WTC11 (cell line): ENCODE data around the gene SUPT5H. TPM values are rescaled to one million over a fixed set of nuclear protein-coding genes. Genes with fewer than 3 reads are reported as not detected.

Experiments
- ATAC-seq: fragments of 200-7000 bp; cut with Tn5 transposase; 2 replicates; pipeline ENCODE4 v1.10.0; 2021; ENCODE audit warnings: mild to moderate bottlenecking, moderate library complexity
- Bru-seq: library from RNA; stranded (reverse); fragments of 400-500 nt; gene quantifications from one replicate; lab custom pipeline; 2021; lab: Mats Ljungman, UMichigan
- CTCF ChIA-PET: fragments of 300-600 bp; sonication (Branson Sonifier 250); formaldehyde crosslinking; loops from one replicate; lab custom pipeline; 2021; ENCODE audit warnings: antibody characterized with exemption; lab: Charles Lee
- POLR2A ChIA-PET: fragments of 350-600 bp; sonication (Branson Sonifier 250); formaldehyde crosslinking; loops from one replicate; lab custom pipeline; 2021; ENCODE audit warnings: antibody characterized with exemption; lab: Charles Lee
- DNase-seq: peaks from one replicate; pipeline ENCODE4 v3.0.0; 2021; ENCODE audit warnings: low spot score
- H3K27ac Mint-ChIP-seq: 2 replicates; pipeline ENCODE4 v1.8.0; 2021; ENCODE audit warnings: mixed read lengths
- H3K27me3 Mint-ChIP-seq: 2 replicates; pipeline ENCODE4 v1.8.0; 2021; ENCODE audit warnings: low read depth, mild to moderate bottlenecking, moderate library complexity, mixed read lengths
- H3K36me3 Mint-ChIP-seq: 2 replicates; pipeline ENCODE4 v1.8.0; 2021; ENCODE audit warnings: mixed read lengths
- H3K4me1 Mint-ChIP-seq: 2 replicates; pipeline ENCODE4 v1.8.0; 2022; ENCODE audit warnings: mixed read lengths
- H3K4me3 Mint-ChIP-seq: 2 replicates; pipeline ENCODE4 v1.8.0; 2021; ENCODE audit warnings: mild to moderate bottlenecking, moderate library complexity, mixed read lengths
- H3K9me3 Mint-ChIP-seq: 2 replicates; pipeline ENCODE4 v1.8.0; 2021; ENCODE audit warnings: mixed read lengths
- GTF2I ChIP-seq: fragments of 250-450 bp; sonication (Bioruptor Pico); conservative IDR thresholded peaks from 2 replicates; pipeline ENCODE4 v1.4.0; 2021; ENCODE audit warnings: mild to moderate bottlenecking
- MYBL2 ChIP-seq: sonication (generic); formaldehyde crosslinking; IDR thresholded peaks from 2 replicates; pipeline ENCODE4 v1.8.1; 2023; ENCODE audit warnings: mild to moderate bottlenecking, moderate library complexity, missing genetic modification reagents
- NFYB ChIP-seq: sonication (generic); formaldehyde crosslinking; conservative IDR thresholded peaks from 2 replicates; pipeline ENCODE4 v1.8.0; 2022; ENCODE audit warnings: low read depth, missing genetic modification reagents
- TEAD4 ChIP-seq: sonication (generic); formaldehyde crosslinking; IDR thresholded peaks from 2 replicates; pipeline ENCODE4 v1.8.0; 2022; ENCODE audit warnings: mild to moderate bottlenecking, missing genetic modification reagents
- ZNF416 ChIP-seq: fragments of 250-450 bp; sonication (Bioruptor Pico); IDR thresholded peaks from 2 replicates; pipeline ENCODE4 v1.9.0; 2021; ENCODE audit warnings: mild to moderate bottlenecking, inconsistent platforms
- long read RNA-seq, 3 experiments: library from RNA in 1 of 3; library from capped mRNA in 1 of 3; library from polyadenylated mRNA in 1 of 3; unstranded in 2 of 3; stranded (forward) in 1 of 3; transcript quantifications; one replicate each; pipeline ENCODE4 v2.0.0, GENCODE V29; 2021
- total RNA-seq: library from RNA; stranded (reverse); gene quantifications from 3 replicates; pipeline ENCODE4 v1.2.3, GENCODE V29; 2021
- TF ChIP-seq, protein P1 (sequence below): sonication (generic); formaldehyde crosslinking; IDR thresholded peaks from 2 replicates; pipeline ENCODE4 v1.8.1; 2023; ENCODE audit warnings: mild to moderate bottlenecking, missing genetic modification reagents, borderline replicate concordance
- TF ChIP-seq, protein P2 (sequence below): sonication (generic); formaldehyde crosslinking; IDR thresholded peaks from 2 replicates; pipeline ENCODE4 v1.8.1; 2023; ENCODE audit warnings: mild to moderate bottlenecking, missing genetic modification reagents
- TF ChIP-seq, protein P3 (sequence below): sonication (generic); formaldehyde crosslinking; IDR thresholded peaks from 2 replicates; pipeline ENCODE4 v1.8.1; 2023; ENCODE audit warnings: mild to moderate bottlenecking, moderate library complexity, missing genetic modification reagents
- TF ChIP-seq, protein P4 (sequence below): sonication (generic); formaldehyde crosslinking; IDR thresholded peaks from 2 replicates; pipeline ENCODE4 v1.8.0; 2022; ENCODE audit warnings: missing genetic modification reagents
- TF ChIP-seq, protein P5 (sequence below): sonication (generic); formaldehyde crosslinking; IDR thresholded peaks from 2 replicates; pipeline ENCODE4 v1.8.1; 2023; ENCODE audit warnings: mild to moderate bottlenecking, missing genetic modification reagents, moderate library complexity
- TF ChIP-seq, protein P6 (sequence below): sonication (generic); formaldehyde crosslinking; conservative IDR thresholded peaks from 2 replicates; pipeline ENCODE4 v1.8.1; 2022; ENCODE audit warnings: mild to moderate bottlenecking, missing genetic modification reagents
- TF ChIP-seq, protein P7 (sequence below): sonication (generic); formaldehyde crosslinking; IDR thresholded peaks from 2 replicates; pipeline ENCODE4 v1.8.1; 2022; ENCODE audit warnings: low read depth, mild to moderate bottlenecking, moderate library complexity, missing genetic modification reagents, borderline replicate concordance
- TF ChIP-seq, protein P8 (sequence below): sonication (generic); formaldehyde crosslinking; IDR thresholded peaks from 2 replicates; pipeline ENCODE4 v1.8.0; 2023; ENCODE audit warnings: mild to moderate bottlenecking, missing genetic modification reagents

The SUPT5H gene
- 109 to 135 TPM (median 110 TPM) in 3 replicates for total RNA-seq
- percentile 64 among the genes with signal in this experiment for Bru-seq, nascent RNA
- long read RNA-seq, experiment 1, transcript SUPT5H-201 (28 exons, 3,770 nt) = major isoform, 27 of 173 reads
- long read RNA-seq, experiment 1, transcript SUPT5H-203 (29 exons, 3,698 nt) = minor isoform, 26 of 173 reads
- long read RNA-seq, experiment 1, partial matches to known transcripts = 82 of 173 reads
- long read RNA-seq, experiment 1, other reads (novel, unspliced or antisense) = 34 of 173 reads
- long read RNA-seq, experiment 2, partial matches to known transcripts = 54 of 91 reads
- long read RNA-seq, experiment 2, other reads (novel, unspliced or antisense) = 33 of 91 reads
- long read RNA-seq, experiment 3, partial matches to known transcripts = 3 of 7 reads
- long read RNA-seq, experiment 3, other reads (novel, unspliced or antisense) = 3 of 7 reads

DNA sequence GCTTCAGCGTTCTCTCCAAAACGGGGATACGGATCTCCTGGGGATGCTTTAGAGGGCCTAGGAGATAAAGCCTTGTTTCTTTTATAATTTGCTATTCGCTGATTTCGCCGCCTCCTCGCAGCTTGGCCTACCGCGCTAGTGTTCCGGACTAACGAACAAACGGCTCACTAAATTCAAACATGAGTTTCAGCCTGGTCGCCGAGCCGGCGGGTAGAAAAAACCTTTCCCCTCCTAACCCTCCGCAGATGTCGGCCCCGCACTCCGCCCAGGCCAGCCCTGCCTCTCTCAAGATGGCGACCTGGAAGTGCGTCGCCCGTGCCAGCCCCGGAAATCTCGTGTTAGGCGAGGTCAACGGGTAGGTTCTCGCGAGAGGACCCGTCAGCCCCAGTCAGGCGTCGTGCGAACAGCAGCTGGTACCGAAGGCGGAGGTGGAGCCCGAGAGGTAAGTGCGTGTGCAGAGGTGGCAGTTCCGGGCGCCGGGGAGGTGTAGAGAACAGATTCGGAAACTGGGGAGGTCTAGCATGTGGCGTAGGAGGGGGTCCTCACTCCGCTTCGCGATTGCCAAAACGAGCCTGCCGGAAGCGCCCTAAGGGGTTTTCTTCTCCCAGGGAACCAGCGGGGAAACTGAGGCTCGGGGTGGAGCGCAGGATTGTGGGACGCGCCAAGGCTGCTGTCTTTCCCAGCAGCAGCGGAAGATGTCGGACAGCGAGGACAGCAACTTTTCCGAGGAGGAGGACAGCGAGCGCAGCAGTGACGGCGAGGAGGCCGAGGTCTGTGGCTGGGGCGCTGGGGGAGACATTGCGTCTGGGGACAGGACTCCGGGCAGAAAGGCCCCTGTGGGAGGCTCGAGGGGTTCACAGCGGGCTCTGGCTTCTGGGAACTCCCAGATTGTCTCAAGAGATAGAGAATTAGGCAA lies at the start of gene SUPT5H:
SUPT5H (plus strand) TSS at position 387 of the 916 bp plus-strand sequence; CDS start at position 696, 309 bp downstream.
- Mint-ChIP-seq H3K9me3 (no peaks in the 10 kb centered on the region), H3K27me3 (0 out of 2 replicates have a peak, but pooled peaks cover 2% of the 10 kb centered on the region), H3K4me3 (peak within 1 kb of the TSS; percentile 100), H3K36me3 (peaks cover 32% of the 10 kb centered on the region; the same call in 1 of the 2 replicates), H3K27ac (peak within 1 kb of the TSS; percentile 98), H3K4me1 (peaks cover 19% of the 10 kb centered on the region)
- POLR2A ChIA-PET = interaction anchor here (0.6 to 2.5 kb wide), 7 partner anchors 10 to 464 kb away, joined by 3 to 47 read pairs (median 3); partner anchors contain the start of genes RPS16 and TIMM50
- ATAC-seq (peak; percentile 98), DNase-seq (peak; percentile 97)
- CTCF ChIA-PET = interaction anchor here (0.6 to 1.5 kb wide), 6 partner anchors 9 to 53 kb away, joined by 3 to 9 read pairs (median 4); partner anchors contain the start of genes DLL3 and RPS16
- TF ChIP-seq, protein P1, sequence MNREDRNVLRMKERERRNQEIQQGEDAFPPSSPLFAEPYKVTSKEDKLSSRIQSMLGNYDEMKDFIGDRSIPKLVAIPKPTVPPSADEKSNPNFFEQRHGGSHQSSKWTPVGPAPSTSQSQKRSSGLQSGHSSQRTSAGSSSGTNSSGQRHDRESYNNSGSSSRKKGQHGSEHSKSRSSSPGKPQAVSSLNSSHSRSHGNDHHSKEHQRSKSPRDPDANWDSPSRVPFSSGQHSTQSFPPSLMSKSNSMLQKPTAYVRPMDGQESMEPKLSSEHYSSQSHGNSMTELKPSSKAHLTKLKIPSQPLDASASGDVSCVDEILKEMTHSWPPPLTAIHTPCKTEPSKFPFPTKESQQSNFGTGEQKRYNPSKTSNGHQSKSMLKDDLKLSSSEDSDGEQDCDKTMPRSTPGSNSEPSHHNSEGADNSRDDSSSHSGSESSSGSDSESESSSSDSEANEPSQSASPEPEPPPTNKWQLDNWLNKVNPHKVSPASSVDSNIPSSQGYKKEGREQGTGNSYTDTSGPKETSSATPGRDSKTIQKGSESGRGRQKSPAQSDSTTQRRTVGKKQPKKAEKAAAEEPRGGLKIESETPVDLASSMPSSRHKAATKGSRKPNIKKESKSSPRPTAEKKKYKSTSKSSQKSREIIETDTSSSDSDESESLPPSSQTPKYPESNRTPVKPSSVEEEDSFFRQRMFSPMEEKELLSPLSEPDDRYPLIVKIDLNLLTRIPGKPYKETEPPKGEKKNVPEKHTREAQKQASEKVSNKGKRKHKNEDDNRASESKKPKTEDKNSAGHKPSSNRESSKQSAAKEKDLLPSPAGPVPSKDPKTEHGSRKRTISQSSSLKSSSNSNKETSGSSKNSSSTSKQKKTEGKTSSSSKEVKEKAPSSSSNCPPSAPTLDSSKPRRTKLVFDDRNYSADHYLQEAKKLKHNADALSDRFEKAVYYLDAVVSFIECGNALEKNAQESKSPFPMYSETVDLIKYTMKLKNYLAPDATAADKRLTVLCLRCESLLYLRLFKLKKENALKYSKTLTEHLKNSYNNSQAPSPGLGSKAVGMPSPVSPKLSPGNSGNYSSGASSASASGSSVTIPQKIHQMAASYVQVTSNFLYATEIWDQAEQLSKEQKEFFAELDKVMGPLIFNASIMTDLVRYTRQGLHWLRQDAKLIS (CRISPR knock-in tag) = 0 out of 2 replicates have a peak, but pooled peaks have one; percentile 75
- no peak for TF ChIP-seq ZNF416 (CRISPR knock-in tag)
- TF ChIP-seq, protein P2, sequence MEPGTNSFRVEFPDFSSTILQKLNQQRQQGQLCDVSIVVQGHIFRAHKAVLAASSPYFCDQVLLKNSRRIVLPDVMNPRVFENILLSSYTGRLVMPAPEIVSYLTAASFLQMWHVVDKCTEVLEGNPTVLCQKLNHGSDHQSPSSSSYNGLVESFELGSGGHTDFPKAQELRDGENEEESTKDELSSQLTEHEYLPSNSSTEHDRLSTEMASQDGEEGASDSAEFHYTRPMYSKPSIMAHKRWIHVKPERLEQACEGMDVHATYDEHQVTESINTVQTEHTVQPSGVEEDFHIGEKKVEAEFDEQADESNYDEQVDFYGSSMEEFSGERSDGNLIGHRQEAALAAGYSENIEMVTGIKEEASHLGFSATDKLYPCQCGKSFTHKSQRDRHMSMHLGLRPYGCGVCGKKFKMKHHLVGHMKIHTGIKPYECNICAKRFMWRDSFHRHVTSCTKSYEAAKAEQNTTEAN = peak; percentile 23; the same call in 1 of the 2 replicates
- TF ChIP-seq NFYB (CRISPR knock-in tag) = no peak
- TF ChIP-seq, protein P3, sequence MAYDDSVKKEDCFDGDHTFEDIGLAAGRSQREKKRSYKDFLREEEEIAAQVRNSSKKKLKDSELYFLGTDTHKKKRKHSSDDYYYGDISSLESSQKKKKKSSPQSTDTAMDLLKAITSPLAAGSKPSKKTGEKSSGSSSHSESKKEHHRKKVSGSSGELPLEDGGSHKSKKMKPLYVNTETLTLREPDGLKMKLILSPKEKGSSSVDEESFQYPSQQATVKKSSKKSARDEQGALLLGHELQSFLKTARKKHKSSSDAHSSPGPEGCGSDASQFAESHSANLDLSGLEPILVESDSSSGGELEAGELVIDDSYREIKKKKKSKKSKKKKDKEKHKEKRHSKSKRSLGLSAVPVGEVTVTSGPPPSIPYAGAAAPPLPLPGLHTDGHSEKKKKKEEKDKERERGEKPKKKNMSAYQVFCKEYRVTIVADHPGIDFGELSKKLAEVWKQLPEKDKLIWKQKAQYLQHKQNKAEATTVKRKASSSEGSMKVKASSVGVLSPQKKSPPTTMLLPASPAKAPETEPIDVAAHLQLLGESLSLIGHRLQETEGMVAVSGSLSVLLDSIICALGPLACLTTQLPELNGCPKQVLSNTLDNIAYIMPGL = peak; percentile 91
- TF ChIP-seq GTF2I (CRISPR knock-in tag) = no peak
- TF ChIP-seq, protein P4, sequence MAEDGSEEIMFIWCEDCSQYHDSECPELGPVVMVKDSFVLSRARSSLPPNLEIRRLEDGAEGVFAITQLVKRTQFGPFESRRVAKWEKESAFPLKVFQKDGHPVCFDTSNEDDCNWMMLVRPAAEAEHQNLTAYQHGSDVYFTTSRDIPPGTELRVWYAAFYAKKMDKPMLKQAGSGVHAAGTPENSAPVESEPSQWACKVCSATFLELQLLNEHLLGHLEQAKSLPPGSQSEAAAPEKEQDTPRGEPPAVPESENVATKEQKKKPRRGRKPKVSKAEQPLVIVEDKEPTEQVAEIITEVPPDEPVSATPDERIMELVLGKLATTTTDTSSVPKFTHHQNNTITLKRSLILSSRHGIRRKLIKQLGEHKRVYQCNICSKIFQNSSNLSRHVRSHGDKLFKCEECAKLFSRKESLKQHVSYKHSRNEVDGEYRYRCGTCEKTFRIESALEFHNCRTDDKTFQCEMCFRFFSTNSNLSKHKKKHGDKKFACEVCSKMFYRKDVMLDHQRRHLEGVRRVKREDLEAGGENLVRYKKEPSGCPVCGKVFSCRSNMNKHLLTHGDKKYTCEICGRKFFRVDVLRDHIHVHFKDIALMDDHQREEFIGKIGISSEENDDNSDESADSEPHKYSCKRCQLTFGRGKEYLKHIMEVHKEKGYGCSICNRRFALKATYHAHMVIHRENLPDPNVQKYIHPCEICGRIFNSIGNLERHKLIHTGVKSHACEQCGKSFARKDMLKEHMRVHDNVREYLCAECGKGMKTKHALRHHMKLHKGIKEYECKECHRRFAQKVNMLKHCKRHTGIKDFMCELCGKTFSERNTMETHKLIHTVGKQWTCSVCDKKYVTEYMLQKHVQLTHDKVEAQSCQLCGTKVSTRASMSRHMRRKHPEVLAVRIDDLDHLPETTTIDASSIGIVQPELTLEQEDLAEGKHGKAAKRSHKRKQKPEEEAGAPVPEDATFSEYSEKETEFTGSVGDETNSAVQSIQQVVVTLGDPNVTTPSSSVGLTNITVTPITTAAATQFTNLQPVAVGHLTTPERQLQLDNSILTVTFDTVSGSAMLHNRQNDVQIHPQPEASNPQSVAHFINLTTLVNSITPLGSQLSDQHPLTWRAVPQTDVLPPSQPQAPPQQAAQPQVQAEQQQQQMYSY = no peak
- TF ChIP-seq, protein P5, sequence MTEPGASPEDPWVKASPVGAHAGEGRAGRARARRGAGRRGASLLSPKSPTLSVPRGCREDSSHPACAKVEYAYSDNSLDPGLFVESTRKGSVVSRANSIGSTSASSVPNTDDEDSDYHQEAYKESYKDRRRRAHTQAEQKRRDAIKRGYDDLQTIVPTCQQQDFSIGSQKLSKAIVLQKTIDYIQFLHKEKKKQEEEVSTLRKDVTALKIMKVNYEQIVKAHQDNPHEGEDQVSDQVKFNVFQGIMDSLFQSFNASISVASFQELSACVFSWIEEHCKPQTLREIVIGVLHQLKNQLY = no peak; the same call in 1 of the 2 replicates
- TF ChIP-seq, protein P6, sequence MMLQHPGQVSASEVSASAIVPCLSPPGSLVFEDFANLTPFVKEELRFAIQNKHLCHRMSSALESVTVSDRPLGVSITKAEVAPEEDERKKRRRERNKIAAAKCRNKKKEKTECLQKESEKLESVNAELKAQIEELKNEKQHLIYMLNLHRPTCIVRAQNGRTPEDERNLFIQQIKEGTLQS (CRISPR knock-in tag) = no peak
- TF ChIP-seq MYBL2 (CRISPR knock-in tag) = peak; percentile 77; the same call in 1 of the 2 replicates
- no peak for TF ChIP-seq TEAD4 (CRISPR knock-in tag)
- TF ChIP-seq, protein P7, sequence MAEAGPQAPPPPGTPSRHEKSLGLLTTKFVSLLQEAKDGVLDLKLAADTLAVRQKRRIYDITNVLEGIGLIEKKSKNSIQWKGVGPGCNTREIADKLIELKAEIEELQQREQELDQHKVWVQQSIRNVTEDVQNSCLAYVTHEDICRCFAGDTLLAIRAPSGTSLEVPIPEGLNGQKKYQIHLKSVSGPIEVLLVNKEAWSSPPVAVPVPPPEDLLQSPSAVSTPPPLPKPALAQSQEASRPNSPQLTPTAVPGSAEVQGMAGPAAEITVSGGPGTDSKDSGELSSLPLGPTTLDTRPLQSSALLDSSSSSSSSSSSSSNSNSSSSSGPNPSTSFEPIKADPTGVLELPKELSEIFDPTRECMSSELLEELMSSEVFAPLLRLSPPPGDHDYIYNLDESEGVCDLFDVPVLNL (CRISPR knock-in tag) = no peak
- TF ChIP-seq, protein P8, sequence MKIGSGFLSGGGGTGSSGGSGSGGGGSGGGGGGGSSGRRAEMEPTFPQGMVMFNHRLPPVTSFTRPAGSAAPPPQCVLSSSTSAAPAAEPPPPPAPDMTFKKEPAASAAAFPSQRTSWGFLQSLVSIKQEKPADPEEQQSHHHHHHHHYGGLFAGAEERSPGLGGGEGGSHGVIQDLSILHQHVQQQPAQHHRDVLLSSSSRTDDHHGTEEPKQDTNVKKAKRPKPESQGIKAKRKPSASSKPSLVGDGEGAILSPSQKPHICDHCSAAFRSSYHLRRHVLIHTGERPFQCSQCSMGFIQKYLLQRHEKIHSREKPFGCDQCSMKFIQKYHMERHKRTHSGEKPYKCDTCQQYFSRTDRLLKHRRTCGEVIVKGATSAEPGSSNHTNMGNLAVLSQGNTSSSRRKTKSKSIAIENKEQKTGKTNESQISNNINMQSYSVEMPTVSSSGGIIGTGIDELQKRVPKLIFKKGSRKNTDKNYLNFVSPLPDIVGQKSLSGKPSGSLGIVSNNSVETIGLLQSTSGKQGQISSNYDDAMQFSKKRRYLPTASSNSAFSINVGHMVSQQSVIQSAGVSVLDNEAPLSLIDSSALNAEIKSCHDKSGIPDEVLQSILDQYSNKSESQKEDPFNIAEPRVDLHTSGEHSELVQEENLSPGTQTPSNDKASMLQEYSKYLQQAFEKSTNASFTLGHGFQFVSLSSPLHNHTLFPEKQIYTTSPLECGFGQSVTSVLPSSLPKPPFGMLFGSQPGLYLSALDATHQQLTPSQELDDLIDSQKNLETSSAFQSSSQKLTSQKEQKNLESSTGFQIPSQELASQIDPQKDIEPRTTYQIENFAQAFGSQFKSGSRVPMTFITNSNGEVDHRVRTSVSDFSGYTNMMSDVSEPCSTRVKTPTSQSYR (CRISPR knock-in tag) = 0 out of 2 replicates have a peak, but pooled peaks have one; percentile 44
